ENCODE results near the gene ACSS1. TPM values are rescaled to one million over a fixed set of nuclear protein-coding genes. Genes with fewer than 3 reads are reported as not detected.

ACSS1 gene
- total RNA-seq, 1 experiment from 2014 or later, result 2.3 TPM

DNA sequence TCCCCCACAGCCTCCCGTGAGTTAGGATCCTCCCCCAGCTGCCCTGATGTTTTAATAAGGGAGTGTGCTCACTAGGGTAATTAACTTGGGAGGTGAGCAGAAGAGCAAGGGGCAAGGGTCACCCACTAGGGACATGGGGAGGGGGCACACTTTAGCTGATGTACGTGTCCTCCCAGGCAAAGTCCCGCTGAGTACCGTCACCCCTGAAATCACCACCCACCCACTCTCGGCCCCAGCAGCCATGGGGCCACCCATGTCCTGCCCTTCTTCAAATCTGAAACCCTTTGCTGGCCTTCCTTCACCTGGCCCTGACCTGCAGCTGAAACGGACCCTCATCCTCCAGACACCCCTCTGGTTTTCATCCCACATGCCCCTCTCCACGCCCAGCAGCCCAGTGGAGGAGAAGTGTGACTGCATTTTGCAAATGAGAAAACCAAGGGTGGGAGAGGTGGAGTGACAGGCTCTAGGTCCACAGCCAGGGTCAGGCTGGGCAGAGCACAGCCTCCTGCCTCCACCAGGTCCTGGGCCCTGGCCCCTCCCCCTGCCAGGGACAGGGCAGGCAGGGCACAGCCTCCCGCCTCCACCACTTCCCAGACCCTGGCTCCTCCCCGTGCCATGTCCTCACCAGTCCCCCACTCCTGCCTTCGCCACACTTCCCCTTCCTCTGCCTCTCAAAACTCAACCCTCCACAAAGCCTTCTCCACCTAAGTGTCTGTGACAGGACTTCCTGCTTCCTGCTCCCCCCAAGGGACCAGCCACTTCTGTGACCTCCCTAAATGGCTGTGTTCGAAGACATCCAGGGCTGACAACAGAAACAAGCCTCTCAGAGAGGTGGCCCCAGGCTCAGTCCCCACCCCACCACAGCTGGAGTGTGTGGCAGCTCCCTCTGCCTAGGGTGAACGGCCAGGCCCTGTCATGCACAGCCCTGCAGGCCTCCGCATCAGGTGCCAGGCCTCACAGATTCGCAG, 15.1 kb downstream of the ACSS1 start:
- ChIA-PET POLR2A (ENCODE audit: unreplicated experiment) (no interaction called here), CTCF (no interaction called here)
- no peak overlapping the region for H3K9ac ChIP-seq (ENCODE audit: low read length)
- peaks cover 14% of the 10 kb centered on the region for H3K4me1 ChIP-seq (ENCODE audit: insufficient read depth, low read length)
- no peaks in the 10 kb centered on the region for H4K20me1 ChIP-seq (ENCODE audit: low read length)
- no peaks in the 10 kb centered on the region for H3K9me2 ChIP-seq (replicated peaks; ENCODE audit: low read length)
- H3K79me2 ChIP-seq (ENCODE audit: low read length), result no peaks in the 10 kb centered on the region
- no peak overlapping the region for H3K27ac ChIP-seq (ENCODE audit: low read length)
- H2AFZ ChIP-seq (ENCODE audit: low read length), result no peak overlapping the region
- no peak overlapping the region for H3K4me3 ChIP-seq (ENCODE audit: low read length)
- BruUV-seq (replicated peaks), result no TSS peak
- H3K36me3 ChIP-seq (ENCODE audit: low read depth, low read length), result no peaks in the 10 kb centered on the region
- DNase-seq (no peak), ATAC-seq (no peak)
- H3F3A ChIP-seq (ENCODE audit: low read length, unreplicated experiment), result no peaks in the 10 kb centered on the region
- no peaks in the 10 kb centered on the region for H3K27me3 ChIP-seq (ENCODE audit: low read length)
- H3K9me3 ChIP-seq (ENCODE audit: low read length), result no peaks in the 10 kb centered on the region
- intact Hi-C loops (cut with micrococcal nuclease), result no loop called here
- TF ChIP-seq, protein P1, sequence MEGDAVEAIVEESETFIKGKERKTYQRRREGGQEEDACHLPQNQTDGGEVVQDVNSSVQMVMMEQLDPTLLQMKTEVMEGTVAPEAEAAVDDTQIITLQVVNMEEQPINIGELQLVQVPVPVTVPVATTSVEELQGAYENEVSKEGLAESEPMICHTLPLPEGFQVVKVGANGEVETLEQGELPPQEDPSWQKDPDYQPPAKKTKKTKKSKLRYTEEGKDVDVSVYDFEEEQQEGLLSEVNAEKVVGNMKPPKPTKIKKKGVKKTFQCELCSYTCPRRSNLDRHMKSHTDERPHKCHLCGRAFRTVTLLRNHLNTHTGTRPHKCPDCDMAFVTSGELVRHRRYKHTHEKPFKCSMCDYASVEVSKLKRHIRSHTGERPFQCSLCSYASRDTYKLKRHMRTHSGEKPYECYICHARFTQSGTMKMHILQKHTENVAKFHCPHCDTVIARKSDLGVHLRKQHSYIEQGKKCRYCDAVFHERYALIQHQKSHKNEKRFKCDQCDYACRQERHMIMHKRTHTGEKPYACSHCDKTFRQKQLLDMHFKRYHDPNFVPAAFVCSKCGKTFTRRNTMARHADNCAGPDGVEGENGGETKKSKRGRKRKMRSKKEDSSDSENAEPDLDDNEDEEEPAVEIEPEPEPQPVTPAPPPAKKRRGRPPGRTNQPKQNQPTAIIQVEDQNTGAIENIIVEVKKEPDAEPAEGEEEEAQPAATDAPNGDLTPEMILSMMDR (conservative IDR thresholded peaks at IDR 0.05; ENCODE audit: low read depth, low read length), result no peak
- TF ChIP-seq EZH2phosphoT487 (IDR thresholded peaks at IDR 0.05; ENCODE audit: borderline replicate concordance, low read length) (no peak), EZH2 (IDR thresholded peaks at IDR 0.05; ENCODE audit: low read length, unreplicated experiment) (no peak)
- H3K4me2 ChIP-seq (ENCODE audit: low read length), result no peak overlapping the region

DNA sequence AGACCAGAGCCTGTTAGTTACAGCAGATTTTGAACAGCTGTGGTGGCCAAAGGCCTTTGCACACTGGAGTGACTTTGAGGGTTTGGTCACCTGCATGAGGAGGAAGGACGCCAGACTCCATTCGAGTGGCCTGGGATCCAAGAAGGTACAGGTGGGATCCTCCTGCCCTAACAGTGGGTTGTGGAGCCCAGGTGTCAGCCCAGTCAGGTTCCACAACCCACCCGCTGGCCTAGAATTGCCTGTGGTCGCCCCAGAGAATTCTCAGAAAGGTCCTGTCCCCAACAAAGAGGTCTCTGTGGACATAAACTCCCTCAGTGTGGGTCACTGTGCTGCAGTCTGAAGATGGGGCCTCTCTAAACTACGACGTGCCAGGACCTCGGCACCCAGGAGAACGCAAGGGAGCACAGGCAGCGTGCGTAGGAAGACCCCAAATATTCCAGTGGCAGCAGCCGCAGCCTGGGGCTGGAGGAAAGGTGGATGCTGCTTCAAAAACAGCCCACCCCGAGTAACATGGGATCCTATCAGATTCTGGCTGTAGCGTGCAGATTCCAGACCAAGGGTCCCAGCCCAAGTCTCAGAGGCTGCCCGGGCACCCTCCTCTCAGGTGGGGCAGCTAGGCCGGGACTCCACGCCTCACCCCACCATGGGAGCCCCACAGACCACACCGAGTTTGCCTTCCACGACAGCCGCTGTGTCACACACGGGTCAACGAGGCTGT, 16.0 kb downstream of the ACSS1 start:
- H3K4me2 ChIP-seq (ENCODE audit: low read length), result no peak overlapping the region
- no peaks in the 10 kb centered on the region for H3K79me2 ChIP-seq (ENCODE audit: low read length)
- intact Hi-C loops (cut with micrococcal nuclease), result no loop called here
- H3K27me3 ChIP-seq (ENCODE audit: low read length), result no peaks in the 10 kb centered on the region
- ChIA-PET CTCF (no interaction called here), POLR2A (ENCODE audit: unreplicated experiment) (no interaction called here)
- no peak overlapping the region for H3K9ac ChIP-seq (ENCODE audit: low read length)
- no peaks in the 10 kb centered on the region for H3F3A ChIP-seq (ENCODE audit: low read length, unreplicated experiment)
- no peak overlapping the region for H3K4me3 ChIP-seq (ENCODE audit: low read length)
- H4K20me1 ChIP-seq (ENCODE audit: low read length), result no peaks in the 10 kb centered on the region
- BruUV-seq (replicated peaks), result no TSS peak
- TF ChIP-seq, protein P1 (conservative IDR thresholded peaks at IDR 0.05; ENCODE audit: low read depth, low read length), result no peak
- no peak for TF ChIP-seq EZH2 (IDR thresholded peaks at IDR 0.05; ENCODE audit: low read length, unreplicated experiment)
- TF ChIP-seq EZH2phosphoT487 (IDR thresholded peaks at IDR 0.05; ENCODE audit: borderline replicate concordance, low read length), result no peak
- H3K36me3 ChIP-seq (ENCODE audit: low read depth, low read length), result no peaks in the 10 kb centered on the region
- peaks cover 14% of the 10 kb centered on the region for H3K4me1 ChIP-seq (ENCODE audit: insufficient read depth, low read length)
- H3K27ac ChIP-seq (ENCODE audit: low read length), result no peak overlapping the region
- no peaks in the 10 kb centered on the region for H3K9me2 ChIP-seq (replicated peaks; ENCODE audit: low read length)
- H3K9me3 ChIP-seq (ENCODE audit: low read length), result no peaks in the 10 kb centered on the region
- DNase-seq (no peak), ATAC-seq (no peak)
- no peak overlapping the region for H2AFZ ChIP-seq (ENCODE audit: low read length)
